ENCODE measurements around the gene NEU2. TPM values are rescaled to one million over a fixed set of nuclear protein-coding genes. Genes with fewer than 3 reads are reported as not detected.

NEU2 gene
- total and polyA plus RNA-seq, 10 donors: not detected

DNA sequence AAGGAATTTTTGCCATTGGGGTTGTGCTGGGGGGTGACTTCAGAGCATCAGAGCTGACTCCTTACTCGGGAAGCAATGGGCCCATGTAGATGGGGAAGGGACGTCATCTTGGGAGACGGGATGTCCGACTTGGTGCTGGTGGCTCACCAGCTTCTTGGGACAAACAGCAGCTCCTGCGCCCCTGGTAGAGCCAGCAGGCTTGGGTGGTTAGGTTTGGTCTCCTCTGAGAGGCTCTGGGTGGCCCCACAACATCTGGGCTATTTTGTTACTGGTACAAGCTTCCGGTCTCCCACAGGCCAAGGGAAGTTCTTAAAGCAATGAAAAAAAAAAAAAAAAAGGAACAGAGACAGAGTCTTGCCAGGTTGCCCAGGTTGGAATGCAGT is 21.2 kb upstream of the NEU2 start:
- Histone ChIP-seq H3K27me3 (replicated peaks in 1 of 7) (no peaks in the 10 kb centered on the region), H3K9me3 (no peaks in the 10 kb centered on the region), H3K36me3 (no peaks in the 10 kb centered on the region), H3K4me1 (peaks cover 5 to 20% (median 15%) of the 10 kb centered on the region in 6 donors), H3K4me3 (no peak overlapping the region), H3K27ac (no peak overlapping the region)
- WGBS, 5 donors: 87 to 93% (median 89%) methylated on average over 6 of the region's 6 CpGs
- intact Hi-C loops (cut with DNase I; ENCODE audit: low total_unique reads): no loop called here
- TF ChIP-seq POLR2A (IDR thresholded peaks at IDR 0.05): no peak
- no peak for TF ChIP-seq POLR2AphosphoS5 (IDR thresholded peaks at IDR 0.05)
- TF ChIP-seq, protein P1, sequence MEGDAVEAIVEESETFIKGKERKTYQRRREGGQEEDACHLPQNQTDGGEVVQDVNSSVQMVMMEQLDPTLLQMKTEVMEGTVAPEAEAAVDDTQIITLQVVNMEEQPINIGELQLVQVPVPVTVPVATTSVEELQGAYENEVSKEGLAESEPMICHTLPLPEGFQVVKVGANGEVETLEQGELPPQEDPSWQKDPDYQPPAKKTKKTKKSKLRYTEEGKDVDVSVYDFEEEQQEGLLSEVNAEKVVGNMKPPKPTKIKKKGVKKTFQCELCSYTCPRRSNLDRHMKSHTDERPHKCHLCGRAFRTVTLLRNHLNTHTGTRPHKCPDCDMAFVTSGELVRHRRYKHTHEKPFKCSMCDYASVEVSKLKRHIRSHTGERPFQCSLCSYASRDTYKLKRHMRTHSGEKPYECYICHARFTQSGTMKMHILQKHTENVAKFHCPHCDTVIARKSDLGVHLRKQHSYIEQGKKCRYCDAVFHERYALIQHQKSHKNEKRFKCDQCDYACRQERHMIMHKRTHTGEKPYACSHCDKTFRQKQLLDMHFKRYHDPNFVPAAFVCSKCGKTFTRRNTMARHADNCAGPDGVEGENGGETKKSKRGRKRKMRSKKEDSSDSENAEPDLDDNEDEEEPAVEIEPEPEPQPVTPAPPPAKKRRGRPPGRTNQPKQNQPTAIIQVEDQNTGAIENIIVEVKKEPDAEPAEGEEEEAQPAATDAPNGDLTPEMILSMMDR (IDR thresholded peaks at IDR 0.05 in 8 of 11, conservative IDR thresholded peaks at IDR 0.05 in 3 of 11): no peak
- DNase-seq: peak; percentile 49

DNA sequence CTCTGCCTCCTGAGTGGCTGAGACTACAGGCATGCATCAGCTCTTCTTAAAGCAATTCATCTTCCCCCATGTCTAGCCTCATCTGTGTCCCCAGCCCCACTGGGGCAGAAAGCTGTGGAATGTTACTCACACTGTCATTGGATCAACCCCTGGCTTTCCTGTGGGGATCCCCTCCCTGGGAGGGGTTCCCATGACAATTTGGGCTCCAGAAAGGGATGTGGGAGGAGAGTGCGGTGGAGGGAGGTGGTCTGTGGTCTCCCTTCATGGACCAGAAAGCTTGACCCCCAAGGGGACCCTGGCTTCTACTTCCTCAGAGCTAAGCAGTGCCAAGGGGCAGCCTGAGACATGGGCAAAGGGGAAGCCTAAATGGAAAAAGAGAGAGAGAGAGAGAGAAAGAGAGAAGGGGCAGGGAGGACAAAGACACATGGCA is 20.8 kb upstream of the NEU2 start:
- H3K4me1 ChIP-seq: peaks cover 5 to 20% (median 15%) of the 10 kb centered on the region in 6 donors
- no peaks in the 10 kb centered on the region for H3K9me3 ChIP-seq
- TF ChIP-seq, protein P1 (IDR thresholded peaks at IDR 0.05 in 8 of 11, conservative IDR thresholded peaks at IDR 0.05 in 3 of 11): no peak
- no peak for TF ChIP-seq POLR2AphosphoS5 (IDR thresholded peaks at IDR 0.05)
- no peak for TF ChIP-seq POLR2A (IDR thresholded peaks at IDR 0.05)
- H3K27ac ChIP-seq: peak overlapping the region in 3 of 8 donors; percentile 4 to 45 (median 28)
- no peaks in the 10 kb centered on the region for H3K27me3 ChIP-seq (replicated peaks in 1 of 7)
- intact Hi-C loops (cut with DNase I; ENCODE audit: low total_unique reads): no loop called here
- WGBS, 5 donors: 45 to 65% (median 54%) methylated on average over 1 of the region's 1 CpG
- peak; percentile 36 for DNase-seq
- no peak overlapping the region for H3K4me3 ChIP-seq
- no peaks in the 10 kb centered on the region for H3K36me3 ChIP-seq

DNA sequence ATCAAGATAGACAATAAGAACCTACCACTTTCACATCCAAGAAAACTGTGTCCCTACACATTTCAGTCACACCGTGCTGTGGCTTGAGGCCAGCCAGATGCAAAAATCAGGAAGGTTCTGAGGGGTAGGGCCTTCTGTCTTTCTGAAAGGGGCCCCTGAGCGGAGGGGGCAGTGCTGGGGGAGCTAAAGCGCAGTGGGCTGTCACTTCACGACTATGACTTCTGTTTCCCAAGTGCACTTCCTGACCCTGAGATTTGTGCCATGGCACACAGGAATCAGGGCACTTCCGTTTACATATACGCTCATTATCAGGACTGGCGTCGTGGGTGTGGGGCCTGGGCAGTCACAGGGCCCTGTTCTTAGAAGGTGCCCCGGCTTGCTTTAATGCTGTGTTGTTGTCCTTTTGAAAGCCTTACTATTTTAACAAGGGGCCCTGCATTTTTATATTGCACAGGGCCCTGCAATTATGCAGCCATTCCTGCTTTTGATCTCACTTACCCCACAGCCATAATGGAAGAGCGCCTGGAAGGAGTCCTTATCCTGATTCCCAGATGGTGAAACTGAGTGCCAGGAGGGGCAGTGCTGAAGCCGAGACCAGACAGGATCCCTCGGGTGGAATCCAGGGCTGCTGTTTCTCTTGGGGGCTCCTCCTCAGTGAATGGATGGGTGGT is 20.0 kb upstream of the NEU2 start:
- H3K27ac ChIP-seq: peak overlapping the region in 2 of 8 donors; percentile 28 to 45
- intact Hi-C loops (cut with DNase I; ENCODE audit: low total_unique reads): no loop called here
- WGBS, 5 donors: 31 to 40% (median 32%) methylated on average over 11 to 12 of the region's 12 CpGs

DNA sequence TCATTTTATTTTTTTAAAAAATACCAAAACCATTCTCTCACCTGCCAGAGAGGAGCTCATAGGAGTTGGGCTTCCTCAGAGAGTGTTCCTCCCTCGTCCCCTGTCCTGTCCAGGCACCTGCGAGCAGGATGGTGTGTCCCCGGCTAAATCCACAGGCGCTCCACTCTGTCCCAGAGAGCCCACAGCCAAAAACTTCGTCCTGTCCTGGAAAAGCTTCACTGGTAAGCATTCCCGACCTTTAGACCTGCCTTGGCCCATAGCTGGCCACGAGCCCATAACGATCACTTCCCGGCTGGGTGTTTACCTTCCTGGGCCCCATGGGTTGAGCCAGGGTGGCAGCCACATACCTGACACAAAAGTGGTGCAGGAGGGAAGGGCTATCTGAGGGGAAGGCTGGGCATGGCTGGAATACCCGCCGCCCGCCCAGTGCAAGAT is 19.4 kb upstream of the NEU2 start, which contains the start of gene NGEF:
NGEF (minus strand) TSS at position 230 of the 435 bp plus-strand sequence. CDS start 38,366 bp downstream, outside the sequence.
- DNase-seq: peak; percentile 58

More for the DNA sequence above, 20.0 kb upstream of the NEU2 start:
- TF ChIP-seq POLR2AphosphoS5 (IDR thresholded peaks at IDR 0.05): peak in 2 of 3 donors; percentile 38 to 52
- TF ChIP-seq, protein P1 (IDR thresholded peaks at IDR 0.05 in 8 of 11, conservative IDR thresholded peaks at IDR 0.05 in 3 of 11): no peak
- TF ChIP-seq POLR2A (IDR thresholded peaks at IDR 0.05): no peak
- no peaks in the 10 kb centered on the region for H3K36me3 ChIP-seq
- no peak overlapping the region for H3K4me3 ChIP-seq
- H3K27me3 ChIP-seq (replicated peaks in 1 of 7): no peaks in the 10 kb centered on the region
- H3K4me1 ChIP-seq: peaks cover 5 to 20% (median 15%) of the 10 kb centered on the region in 6 donors
- H3K9me3 ChIP-seq: peaks cover 0 to 3% (median 0%) of the 10 kb centered on the region in 8 donors
- peak; percentile 62 for DNase-seq

More for the DNA sequence above, 19.4 kb upstream of the NEU2 start, which contains the start of gene NGEF:
- intact Hi-C loops (cut with DNase I; ENCODE audit: low total_unique reads): no loop called here
- Histone ChIP-seq H3K4me3 (no peak within 1 kb of the TSS), H3K4me1 (peaks cover 5 to 20% (median 15%) of the 10 kb centered on the region in 6 donors), H3K36me3 (no peaks in the 10 kb centered on the region), H3K9me3 (peaks cover 0 to 9% (median 0%) of the 10 kb centered on the region in 8 donors), H3K27me3 (replicated peaks in 1 of 7) (no peaks in the 10 kb centered on the region), H3K27ac (peak within 1 kb of the TSS in 2 of 8 donors; percentile 28 to 45)
- TF ChIP-seq POLR2A (IDR thresholded peaks at IDR 0.05): no peak
- TF ChIP-seq POLR2AphosphoS5 (IDR thresholded peaks at IDR 0.05): no peak
- TF ChIP-seq, protein P1 (IDR thresholded peaks at IDR 0.05 in 8 of 11, conservative IDR thresholded peaks at IDR 0.05 in 3 of 11): no peak
- 90 to 95% (median 93%) methylated on average over 9 to 12 of the region's 12 CpGs for WGBS, 5 donors

All from spleen (tissue), 11 donors.